PFSK-1 (cell line): ENCODE data around the gene POU2F1.

Source experiments
- FOXP2 ChIP-seq: optimal IDR thresholded peaks from 2 replicates; pipeline ENCODE3; 2011; ENCODE audit warnings: borderline replicate concordance, control low read depth, inconsistent platforms; ENCODE audit not compliant: insufficient read depth; ENCODE audit errors: extremely low read length, extremely low read depth
- POLR2AphosphoS5 ChIP-seq: IDR thresholded peaks from 2 replicates; pipeline ENCODE4 v1.6.1; 2012; ENCODE audit warnings: low read depth, mild to moderate bottlenecking, control low read depth, low read length, moderate library complexity
- REST ChIP-seq, 2 experiments: IDR thresholded peaks; 2 replicates each; pipeline versions ENCODE4 v1.6.1 to v1.8.0; 2011 to 2012; ENCODE audit warnings: low read depth in 2 of 2, low read length in 2 of 2, control low read depth in 1 of 2, inconsistent platforms in 1 of 2, mild to moderate bottlenecking in 1 of 2, moderate library complexity in 1 of 2; ENCODE audit not compliant: insufficient read depth in 1 of 2
- SIN3A ChIP-seq: IDR thresholded peaks from 2 replicates; pipeline ENCODE4 v1.6.1; 2012; ENCODE audit warnings: mild to moderate bottlenecking, low read length, moderate library complexity, borderline replicate concordance; ENCODE audit not compliant: insufficient read depth
- TAF1 ChIP-seq: IDR thresholded peaks from 2 replicates; pipeline ENCODE4 v1.6.1; 2012; ENCODE audit warnings: low read length, control low read depth, borderline replicate concordance; ENCODE audit not compliant: insufficient read depth

The POU2F1 gene

GRCh38 chr1:167239257-167239656 is 18.6 kb downstream of the POU2F1 start:
- TF ChIP-seq POLR2AphosphoS5: no peak
- TF ChIP-seq REST (IDR thresholded peaks at IDR 0.05; ENCODE audit: insufficient read depth in 1 of 2, low read depth in 2 of 2, low read length in 2 of 2): no peak
- TF ChIP-seq SIN3A: no peak
- TF ChIP-seq TAF1: no peak
- no peak for TF ChIP-seq FOXP2

GRCh38 chr1:167244244-167244643 is 23.6 kb downstream of the POU2F1 start:
- TF ChIP-seq POLR2AphosphoS5 (no peak), SIN3A (no peak), TAF1 (no peak), REST (IDR thresholded peaks at IDR 0.05; ENCODE audit: insufficient read depth in 1 of 2, low read depth in 2 of 2, low read length in 2 of 2) (no peak), FOXP2 (no peak)

GRCh38 chr1:167246971-167247370 is 26.3 kb downstream of the POU2F1 start:
- TF ChIP-seq REST (IDR thresholded peaks at IDR 0.05; ENCODE audit: insufficient read depth in 1 of 2, low read depth in 2 of 2, low read length in 2 of 2) (no peak), FOXP2 (no peak), POLR2AphosphoS5 (no peak), SIN3A (no peak), TAF1 (no peak)

GRCh38 chr1:167247754-167248153 is 27.1 kb downstream of the POU2F1 start:
- TF ChIP-seq REST (IDR thresholded peaks at IDR 0.05; ENCODE audit: insufficient read depth in 1 of 2, low read depth in 2 of 2, low read length in 2 of 2): no peak
- no peak for TF ChIP-seq FOXP2
- TF ChIP-seq SIN3A: no peak
- TF ChIP-seq POLR2AphosphoS5: no peak
- TF ChIP-seq TAF1: no peak
